NT2/D1 (cell line): ENCODE measurements around the gene PRAC1.

Experiments
- SUZ12 ChIP-seq: IDR thresholded peaks from 2 replicates; pipeline ENCODE4 v1.6.1; 2011; ENCODE audit not compliant: insufficient read length, insufficient read depth; ENCODE audit errors: extremely low read depth
- YY1 ChIP-seq: IDR thresholded peaks from 2 replicates; pipeline ENCODE4 v1.6.1; 2011; ENCODE audit not compliant: insufficient read length, insufficient read depth

GRCh38 chr17:48751172-48751571 is 28.9 kb upstream of the PRAC1 start:
- no peak for TF ChIP-seq YY1
- TF ChIP-seq SUZ12 = no peak
